ENCODE data around the gene CAV1.

- TF ChIP-seq CTCF (conservative IDR thresholded peaks at IDR 0.05 in 1 of 2, IDR thresholded peaks at IDR 0.05 in 1 of 2; ENCODE audit: extremely low read depth in 1 of 2, insufficient read depth in 1 of 2, low read depth in 1 of 2, low read length in 2 of 2) (no peak), EZH2 (IDR thresholded peaks at IDR 0.05; ENCODE audit: borderline replicate concordance, low read length) (no peak)
These were observed 59.9 kb downstream of the CAV1 start for GRCh38 chr7:116584721-116585120.
